OCI-LY7 (cell line): ENCODE results near the gene SEPHS2.

Experiments used
- CTCF ChIP-seq: fragments of 200-600 bp; sonication (generic); conservative IDR thresholded peaks from 2 replicates; pipeline ENCODE4 v1.5.1; 2014; ENCODE audit warnings: mild to moderate bottlenecking, antibody characterized with exemption, low read length, moderate library complexity, mixed read lengths
- EZH2phosphoT487 ChIP-seq: fragments of 200-600 bp; sonication (generic); IDR thresholded peaks from 2 replicates; pipeline ENCODE4 v1.6.1; 2018; ENCODE audit warnings: low read depth, borderline replicate concordance, mild to moderate bottlenecking, mixed run types, antibody characterized with exemption, low read length, moderate library complexity, mixed read lengths

- no peak for TF ChIP-seq CTCF
- no peak for TF ChIP-seq EZH2phosphoT487
Measured at GRCh38 chr16:30476991-30477390, 31.3 kb upstream of the SEPHS2 start.
